ENCODE measurements around the gene ZNF282.
"Not testable (repeated sequence)": the region's sequence is repeated elsewhere in the genome, so short reads cannot be mapped to it uniquely, and the experiment has no call there.

The ZNF282 gene

DNA sequence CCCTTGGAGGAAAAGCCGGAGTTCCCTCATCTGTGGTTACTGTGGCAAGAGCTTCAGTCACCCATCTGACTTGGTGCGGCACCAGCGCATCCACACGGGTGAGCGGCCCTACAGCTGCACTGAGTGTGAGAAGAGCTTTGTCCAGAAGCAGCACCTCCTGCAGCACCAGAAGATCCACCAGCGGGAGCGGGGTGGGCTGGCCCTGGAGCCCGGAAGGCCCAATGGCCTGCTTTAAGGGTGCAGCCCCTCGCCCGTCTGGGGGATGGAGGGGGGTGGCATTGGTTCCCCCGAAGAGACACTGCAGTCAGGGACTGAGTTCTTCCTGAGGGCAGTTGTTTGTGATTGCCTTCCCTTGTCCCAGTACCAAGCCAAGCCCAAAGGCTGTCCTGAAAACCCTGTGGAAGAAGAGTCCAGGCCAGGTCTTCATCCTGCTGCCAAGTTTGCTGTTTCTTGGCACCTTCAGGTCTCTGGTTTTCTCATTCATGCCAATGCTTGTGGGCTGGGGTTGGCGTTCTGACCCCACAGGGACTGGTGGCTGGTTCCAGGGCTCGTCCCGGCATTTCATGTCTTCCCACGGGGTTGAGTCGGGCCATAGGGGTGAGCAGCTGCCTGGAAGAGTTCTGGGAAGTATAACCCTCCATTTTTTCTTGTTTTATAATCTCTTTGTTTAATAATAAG is 59.0 kb downstream of the ZNF282 start:
- no peak for DNase-seq (ENCODE audit: low read depth in 2 of 2, low spot score in 1 of 2)

DNA sequence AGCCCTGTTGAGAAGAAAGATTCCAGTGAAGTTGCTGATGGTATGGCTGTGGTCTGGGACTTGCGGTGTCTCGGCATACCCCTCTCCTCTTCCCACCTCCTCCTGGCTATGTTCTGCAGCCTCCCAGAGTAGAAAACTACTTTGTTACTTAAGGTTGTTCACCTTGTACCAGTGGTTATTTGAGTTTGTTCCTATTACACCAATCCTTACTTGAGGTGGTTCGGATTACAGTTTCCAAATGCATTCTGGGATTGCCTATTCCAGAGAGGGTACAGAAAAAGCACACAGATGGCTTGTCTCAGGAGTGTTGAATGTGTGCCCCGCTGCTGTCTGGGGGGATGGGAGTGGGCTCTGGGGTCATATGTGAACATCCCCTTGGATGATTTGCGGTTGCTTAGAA is 59.8 kb downstream of the ZNF282 start:
- DNase-seq (ENCODE audit: low read depth in 2 of 2, low spot score in 1 of 2) = no peak

DNA sequence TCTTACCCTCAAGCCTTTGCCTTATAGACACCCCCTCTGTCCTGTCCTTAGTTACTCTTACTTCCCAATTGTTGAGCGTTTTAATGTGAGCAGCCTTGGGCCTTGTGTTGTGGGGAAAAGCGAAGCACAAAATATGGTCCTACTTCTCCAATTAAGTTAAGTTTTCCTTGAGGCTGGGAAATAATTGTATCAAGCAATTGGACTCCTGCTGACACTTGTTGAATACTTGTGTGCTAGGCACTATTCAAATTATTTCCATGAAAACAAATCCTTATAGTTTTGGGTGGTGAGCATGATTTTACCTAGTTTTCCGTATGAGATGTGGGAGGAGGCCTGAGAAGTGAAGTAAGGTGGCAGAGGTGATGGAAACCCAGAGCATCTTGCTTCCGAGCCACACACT is 61.2 kb downstream of the ZNF282 start:
- no peak for DNase-seq (ENCODE audit: low read depth in 2 of 2, low spot score in 1 of 2)

DNA sequence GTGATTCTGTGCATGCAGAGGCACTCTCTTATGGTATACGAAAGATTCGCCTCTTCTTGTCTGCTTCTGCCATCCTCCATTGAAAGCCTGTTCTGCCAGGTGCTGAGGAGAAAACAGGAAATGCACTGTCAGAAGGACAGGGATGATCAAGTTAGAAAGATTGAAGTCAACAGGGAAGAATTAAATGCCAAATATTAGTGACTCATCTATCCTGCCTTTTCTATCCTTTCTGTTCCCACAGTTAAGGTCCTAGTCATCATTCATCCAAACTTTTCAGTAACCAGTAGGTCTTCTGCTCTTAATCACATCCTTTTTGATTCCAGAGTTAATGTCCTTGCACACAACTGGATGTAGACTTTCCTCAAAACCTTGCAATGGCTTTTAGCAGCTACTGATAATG is 61.8 kb downstream of the ZNF282 start:
- no peak for DNase-seq (ENCODE audit: low read depth in 2 of 2, low spot score in 1 of 2)

DNA sequence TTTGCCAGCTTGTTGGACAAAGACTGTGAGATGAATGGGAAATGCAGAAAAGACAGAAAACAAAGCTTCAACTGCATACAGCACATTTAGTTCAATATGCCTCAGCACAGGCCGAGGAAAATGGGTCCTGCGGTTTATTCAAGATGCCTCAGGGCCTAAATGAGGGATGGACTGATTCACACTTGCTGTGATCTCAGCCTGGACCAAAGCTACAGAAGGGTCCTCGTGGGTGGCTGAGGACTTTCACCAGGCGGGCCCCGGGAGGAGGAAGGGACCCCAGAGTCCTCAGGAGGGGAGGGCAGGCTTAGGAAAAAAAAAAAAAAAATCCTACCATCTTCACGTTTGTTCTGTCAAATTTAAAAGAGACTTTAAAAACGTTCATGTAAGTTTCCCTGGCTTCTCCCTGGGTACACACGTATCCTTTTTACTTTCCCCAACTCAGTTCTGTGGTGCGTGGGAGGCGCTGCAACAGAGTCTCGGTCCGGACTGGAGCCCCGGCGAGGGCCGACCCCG is 66.0 kb downstream of the ZNF282 start:
- no peak for DNase-seq (ENCODE audit: low read depth in 2 of 2, low spot score in 1 of 2)

DNA sequence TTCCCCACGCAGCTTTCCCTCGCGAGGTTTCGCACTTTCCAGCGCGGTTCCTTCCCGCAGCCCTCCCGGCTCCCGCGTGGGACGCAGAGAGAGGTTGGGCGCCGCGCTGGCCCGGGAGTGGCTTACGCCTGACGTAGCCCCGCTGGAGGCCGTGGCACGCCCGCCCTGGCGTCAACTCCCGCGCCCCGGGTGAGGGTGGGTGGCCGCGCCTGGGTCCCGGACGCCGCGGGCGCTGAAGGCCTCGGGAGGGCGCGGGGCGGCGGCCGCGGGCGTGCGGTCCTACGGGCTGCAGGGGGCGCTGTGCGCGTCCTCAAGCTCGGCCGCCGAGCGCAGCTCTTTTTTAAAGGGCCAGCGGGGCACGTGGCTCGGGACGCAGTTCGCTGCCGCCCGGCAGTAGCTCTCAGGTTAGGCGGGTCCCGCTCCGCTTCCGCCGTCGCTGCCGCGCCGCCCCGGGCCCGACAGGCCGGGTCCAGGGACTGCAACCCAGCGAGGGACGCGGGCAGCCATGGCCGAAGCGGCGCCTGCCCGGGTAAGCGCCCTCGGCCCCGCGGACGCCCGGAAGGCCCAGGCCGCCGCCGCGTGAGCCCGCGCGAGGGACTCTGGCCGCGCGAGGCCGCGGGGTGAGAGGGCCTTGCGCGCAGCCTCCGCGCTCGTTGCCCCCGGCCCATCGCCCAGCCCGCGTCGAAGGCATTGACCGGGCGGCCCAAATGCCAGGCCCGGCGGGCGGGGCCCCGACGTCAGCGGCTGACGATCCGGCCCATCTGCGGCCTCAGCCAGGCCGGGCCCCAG is 66.7 kb downstream of the ZNF282 start, which contains the start of gene ZNF783:
Gene ZNF783, plus strand, starts transcription at position 368 of the 789 bp plus-strand sequence. Its CDS starts 138 bp downstream, at position 506.
- DNase-seq (ENCODE audit: low read depth in 2 of 2, low spot score in 1 of 2) = peak; percentile 63 to 68

DNA sequence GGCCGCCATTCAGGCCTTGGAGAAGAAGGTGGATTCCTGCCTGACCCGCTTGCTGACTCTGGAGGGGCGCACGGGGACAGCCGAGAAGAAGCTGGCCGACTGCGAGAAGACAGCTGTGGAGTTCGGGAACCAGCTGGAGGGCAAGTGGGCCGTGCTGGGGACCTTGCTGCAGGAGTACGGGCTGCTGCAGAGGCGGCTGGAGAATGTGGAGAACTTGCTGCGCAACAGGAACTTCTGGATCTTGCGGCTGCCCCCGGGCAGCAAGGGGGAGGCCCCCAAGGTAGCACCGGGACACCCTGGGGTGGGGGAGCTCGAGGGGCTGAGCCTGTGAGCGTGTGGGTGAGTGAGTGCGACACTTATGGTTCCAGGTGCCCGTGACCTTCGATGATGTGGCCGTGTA is 71.1 kb downstream of the ZNF282 start:
- DNase-seq (ENCODE audit: low read depth in 2 of 2, low spot score in 1 of 2) = no peak

DNA sequence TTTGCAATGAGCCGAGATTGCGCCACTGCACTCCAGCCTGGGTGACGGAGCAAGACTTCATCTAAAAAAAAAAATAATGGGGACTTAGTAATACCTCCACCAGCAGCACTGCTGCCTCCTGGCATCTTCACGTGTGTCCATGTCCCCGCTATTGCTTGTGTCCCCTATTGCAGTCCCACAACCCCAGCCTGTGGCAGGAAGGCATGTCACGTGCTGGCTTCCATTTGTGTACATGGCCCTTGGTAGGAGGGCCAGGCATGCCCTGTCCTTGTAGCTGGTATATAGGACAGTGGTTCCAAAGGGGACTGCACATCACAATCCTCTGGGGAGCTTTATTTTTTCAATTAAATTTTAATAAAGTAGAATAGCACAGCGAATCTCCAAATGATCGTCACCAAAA is 72.4 kb downstream of the ZNF282 start:
- no peak for DNase-seq (ENCODE audit: low read depth in 2 of 2, low spot score in 1 of 2)

DNA sequence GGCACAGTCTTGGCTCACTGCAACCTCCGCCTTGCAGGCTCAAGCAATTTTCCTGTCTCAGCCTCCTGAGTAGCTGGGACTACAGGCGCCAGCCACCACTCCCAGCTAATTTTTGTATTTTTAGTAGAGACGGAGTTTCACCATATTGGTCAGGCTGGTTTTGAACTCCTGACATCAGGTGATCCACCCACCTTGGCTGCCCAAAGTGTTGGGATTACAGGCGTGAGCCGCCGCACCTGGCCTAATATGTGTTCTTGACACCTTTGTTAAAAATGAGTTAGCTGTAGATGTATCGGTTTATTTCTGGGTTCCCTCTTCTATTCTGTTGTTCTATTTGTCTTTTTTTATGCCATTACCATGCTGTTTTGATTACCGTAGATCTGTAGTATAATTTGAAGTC is 79.1 kb downstream of the ZNF282 start:
- not testable (repeated sequence) for DNase-seq (ENCODE audit: low read depth in 2 of 2, low spot score in 1 of 2)

Measured in stimulated activated CD8-positive, alpha-beta memory T cell treated with anti-CD3 and anti-CD28 coated beads, Interleukin-4, amount 100 ng/mL, for 1 hour (primary cell).